Measurements from ENCODE around the gene DUSP15.
"Not testable (repeated sequence)": the region's sequence is repeated elsewhere in the genome, so short reads cannot be mapped to it uniquely, and the experiment has no call there.

DNA sequence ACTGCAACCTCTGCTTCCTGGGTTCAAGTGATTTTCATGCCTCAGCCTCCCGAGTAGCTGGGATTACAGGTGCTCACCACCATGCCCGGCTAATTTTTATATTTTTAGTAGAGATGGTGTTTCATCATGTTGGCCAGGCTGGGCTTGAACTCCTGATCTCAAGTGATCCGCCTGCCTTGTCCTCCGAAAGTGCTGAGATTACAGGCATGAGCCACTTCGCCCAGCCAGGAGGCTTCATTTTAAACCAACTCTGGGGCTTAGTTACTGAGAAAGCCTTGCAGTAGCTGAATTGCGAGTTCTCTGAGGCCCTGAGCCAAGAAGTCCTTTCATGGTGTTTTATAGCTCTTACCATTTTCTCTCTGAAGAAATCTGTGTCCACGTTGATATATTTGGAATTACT is 56.2 kb downstream of the DUSP15 start:
- TF ChIP-seq, protein P1, sequence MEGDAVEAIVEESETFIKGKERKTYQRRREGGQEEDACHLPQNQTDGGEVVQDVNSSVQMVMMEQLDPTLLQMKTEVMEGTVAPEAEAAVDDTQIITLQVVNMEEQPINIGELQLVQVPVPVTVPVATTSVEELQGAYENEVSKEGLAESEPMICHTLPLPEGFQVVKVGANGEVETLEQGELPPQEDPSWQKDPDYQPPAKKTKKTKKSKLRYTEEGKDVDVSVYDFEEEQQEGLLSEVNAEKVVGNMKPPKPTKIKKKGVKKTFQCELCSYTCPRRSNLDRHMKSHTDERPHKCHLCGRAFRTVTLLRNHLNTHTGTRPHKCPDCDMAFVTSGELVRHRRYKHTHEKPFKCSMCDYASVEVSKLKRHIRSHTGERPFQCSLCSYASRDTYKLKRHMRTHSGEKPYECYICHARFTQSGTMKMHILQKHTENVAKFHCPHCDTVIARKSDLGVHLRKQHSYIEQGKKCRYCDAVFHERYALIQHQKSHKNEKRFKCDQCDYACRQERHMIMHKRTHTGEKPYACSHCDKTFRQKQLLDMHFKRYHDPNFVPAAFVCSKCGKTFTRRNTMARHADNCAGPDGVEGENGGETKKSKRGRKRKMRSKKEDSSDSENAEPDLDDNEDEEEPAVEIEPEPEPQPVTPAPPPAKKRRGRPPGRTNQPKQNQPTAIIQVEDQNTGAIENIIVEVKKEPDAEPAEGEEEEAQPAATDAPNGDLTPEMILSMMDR (IDR thresholded peaks at IDR 0.05) = not testable (repeated sequence)
- TF ChIP-seq EZH2 (IDR thresholded peaks at IDR 0.05) = not testable (repeated sequence)

Data from neural progenitor cell (in vitro differentiated cells).